Mesenteric fat pad (tissue), 1 donor: ENCODE results near the gene ADGRB2. TPM values are rescaled to one million over a fixed set of nuclear protein-coding genes. Genes with fewer than 3 reads are reported as not detected.

Source experiments
- DNase-seq: peaks from one replicate; pipeline ENCODE4 v3.0.0-alpha.2; 2020; ENCODE audit warnings: low spot score
- long read RNA-seq: library from polyadenylated mRNA; unstranded; transcript quantifications from one replicate; pipeline ENCODE4 v2.0.0, GENCODE V29; 2020
- total RNA-seq: library from RNA; stranded (reverse); fragmentation: NEBNext Ultra II Directional; extraction: Animal tissue kit (Norgen Biotek cat#: 25700); gene quantifications from one replicate; pipeline ENCODE4 v1.2.1, GENCODE V29; 2021
- donor health status: DM: yes; HTN: yes; CAD: no.

Gene ADGRB2, protein sequence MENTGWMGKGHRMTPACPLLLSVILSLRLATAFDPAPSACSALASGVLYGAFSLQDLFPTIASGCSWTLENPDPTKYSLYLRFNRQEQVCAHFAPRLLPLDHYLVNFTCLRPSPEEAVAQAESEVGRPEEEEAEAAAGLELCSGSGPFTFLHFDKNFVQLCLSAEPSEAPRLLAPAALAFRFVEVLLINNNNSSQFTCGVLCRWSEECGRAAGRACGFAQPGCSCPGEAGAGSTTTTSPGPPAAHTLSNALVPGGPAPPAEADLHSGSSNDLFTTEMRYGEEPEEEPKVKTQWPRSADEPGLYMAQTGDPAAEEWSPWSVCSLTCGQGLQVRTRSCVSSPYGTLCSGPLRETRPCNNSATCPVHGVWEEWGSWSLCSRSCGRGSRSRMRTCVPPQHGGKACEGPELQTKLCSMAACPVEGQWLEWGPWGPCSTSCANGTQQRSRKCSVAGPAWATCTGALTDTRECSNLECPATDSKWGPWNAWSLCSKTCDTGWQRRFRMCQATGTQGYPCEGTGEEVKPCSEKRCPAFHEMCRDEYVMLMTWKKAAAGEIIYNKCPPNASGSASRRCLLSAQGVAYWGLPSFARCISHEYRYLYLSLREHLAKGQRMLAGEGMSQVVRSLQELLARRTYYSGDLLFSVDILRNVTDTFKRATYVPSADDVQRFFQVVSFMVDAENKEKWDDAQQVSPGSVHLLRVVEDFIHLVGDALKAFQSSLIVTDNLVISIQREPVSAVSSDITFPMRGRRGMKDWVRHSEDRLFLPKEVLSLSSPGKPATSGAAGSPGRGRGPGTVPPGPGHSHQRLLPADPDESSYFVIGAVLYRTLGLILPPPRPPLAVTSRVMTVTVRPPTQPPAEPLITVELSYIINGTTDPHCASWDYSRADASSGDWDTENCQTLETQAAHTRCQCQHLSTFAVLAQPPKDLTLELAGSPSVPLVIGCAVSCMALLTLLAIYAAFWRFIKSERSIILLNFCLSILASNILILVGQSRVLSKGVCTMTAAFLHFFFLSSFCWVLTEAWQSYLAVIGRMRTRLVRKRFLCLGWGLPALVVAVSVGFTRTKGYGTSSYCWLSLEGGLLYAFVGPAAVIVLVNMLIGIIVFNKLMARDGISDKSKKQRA (N-terminal part only)
- total RNA-seq: 3.9 TPM
- long read RNA-seq, partial matches to known transcripts: 0 of 2 reads
- long read RNA-seq, other reads (novel, unspliced or antisense): 2 of 2 reads

DNA sequence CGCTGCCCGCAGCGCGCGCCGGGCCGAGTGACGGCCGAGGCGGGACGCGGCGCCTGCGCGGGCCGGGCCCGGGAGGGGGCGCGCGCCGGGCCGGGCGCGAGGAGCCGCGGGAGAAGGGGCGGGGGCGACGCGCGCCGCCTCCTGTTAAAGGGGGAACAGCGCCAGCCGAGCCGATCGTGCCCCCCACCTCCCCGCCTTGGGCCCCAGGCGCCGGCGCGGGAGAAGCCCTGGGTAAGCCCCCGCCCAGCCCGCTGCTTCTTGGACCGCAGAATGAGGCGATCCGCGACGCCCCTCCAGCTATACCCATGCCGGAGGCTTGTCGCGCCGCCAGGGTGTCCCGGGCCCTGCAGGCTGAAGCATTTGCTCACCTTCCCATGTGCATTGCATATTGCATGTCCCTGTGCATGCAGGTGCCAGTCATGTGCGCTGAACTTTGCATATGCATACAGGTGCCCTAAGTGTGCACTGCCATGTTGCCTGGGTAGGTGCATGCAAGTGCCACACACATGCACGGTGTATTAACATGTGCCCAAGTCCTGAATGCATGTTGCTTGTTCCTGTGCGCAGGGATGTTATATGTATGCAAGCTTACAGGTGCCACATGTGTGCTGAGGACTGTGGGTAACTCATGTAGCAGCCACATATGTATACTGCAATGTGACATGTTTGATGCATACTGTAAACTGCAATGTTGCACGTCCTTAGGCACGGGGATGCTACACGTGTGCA, at the start of gene ADGRB2:
Gene ADGRB2, minus strand, starts transcription at position 29 of the 729 bp plus-strand sequence. CDS start 7,119 bp downstream, outside the sequence.
- no peak for DNase-seq

DNA sequence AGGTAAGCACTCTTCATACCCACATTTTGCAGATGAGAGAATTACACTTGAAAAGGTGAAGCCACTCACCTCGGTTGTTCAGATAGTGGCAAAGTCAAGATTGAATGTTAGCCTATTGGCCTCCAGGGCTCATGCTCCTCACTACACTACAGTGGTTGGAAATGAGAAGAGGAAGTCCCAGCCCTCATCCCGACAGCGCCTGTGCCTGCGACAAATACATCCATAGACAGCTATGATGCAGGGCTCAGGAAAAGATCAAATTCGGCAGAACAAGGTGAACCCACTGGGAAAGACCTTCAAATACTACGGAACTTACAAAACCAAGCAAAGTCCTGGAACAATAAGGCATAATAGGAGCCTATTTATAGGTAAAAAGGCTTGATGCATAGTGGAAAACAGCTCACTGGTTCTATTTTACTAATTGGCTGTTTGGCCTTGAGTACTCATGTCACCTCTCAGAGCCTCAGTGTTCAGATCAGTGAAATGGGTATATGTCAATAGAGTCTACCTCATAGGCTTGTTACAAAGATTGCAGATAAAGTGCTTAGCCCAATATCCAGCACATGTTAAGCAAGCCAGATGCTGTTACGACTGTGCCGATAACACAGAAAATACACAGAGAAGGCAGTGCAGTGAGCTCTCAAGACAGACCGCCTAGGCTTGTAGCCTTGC, 48.2 kb upstream of the ADGRB2 start:
- peak; percentile 51 for DNase-seq

DNA sequence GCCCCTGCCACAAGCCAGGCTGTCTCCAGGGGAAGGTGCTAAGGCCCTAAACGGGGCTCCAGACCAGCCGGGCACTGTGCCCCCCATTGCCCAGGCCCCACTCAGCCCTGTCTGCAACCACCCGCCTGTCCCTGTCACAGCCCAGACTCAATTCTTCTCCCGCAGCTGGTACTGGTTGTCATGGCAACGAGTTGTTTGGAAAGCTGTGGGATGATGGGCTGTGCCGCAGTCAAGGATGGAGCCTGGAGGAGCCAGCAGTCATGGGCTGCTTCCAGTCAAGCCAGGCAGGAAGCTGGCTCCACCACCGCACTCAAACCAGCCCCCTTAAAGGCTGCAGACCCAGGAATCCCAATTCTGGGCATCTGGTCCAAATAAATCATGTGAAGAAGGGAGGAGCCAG, 47.5 kb upstream of the ADGRB2 start:
- DNase-seq: peak; percentile 57

DNA sequence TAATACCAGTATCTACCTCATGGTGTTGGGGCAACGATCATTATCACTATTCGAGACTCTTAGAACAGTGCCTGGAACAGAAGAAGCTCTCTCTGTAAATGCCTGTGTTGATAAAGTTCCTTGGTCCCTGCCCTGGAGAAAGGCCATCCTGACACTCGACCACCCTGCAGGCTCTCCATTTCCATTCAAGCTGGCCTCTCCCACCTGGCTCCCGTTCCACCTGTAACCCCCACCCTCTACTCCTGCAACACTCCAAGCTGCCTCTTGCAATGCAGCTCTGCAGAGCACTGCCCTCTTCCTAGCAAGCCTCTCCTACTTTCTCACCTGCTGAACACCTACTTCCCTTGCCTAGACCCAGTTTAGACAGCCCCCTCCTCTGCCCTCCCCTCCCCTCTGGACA, 45.6 kb upstream of the ADGRB2 start:
- peak; percentile 18 for DNase-seq

DNA sequence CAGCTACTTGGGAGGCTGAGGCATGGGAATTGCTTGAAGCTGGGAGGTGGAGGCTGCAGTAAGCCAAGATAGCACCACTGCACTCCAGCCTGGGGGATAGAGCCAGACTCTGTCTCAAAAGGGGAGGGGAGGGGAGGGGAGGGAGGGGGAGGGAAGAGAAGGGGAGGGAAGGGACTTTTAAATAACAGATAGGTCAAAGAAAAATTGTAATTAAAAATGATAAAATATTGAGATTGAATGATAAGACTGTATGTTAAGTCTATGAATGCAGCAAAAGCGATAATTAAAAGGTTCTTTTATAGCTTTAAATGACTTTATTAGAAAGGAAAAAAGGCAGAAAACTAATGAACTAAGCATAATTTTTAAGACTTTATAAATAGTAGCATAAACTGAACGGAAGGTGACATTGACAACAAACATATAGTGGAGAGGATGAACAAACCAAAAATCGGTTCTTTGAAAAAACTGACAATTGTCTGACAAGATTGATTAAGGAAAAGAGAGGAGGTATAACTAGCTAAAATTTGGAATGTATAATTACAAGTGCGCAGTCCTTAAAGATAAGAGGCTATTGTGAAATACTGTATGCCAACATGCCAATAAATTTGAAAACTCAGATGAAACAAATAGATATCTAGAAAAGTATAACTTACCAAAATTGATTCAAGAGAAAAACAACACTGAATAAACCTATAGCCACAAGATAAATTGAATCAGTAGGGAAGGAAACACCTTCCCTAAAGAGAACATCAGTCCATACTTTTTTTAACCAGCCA, 43.3 kb upstream of the ADGRB2 start:
- no peak for DNase-seq

DNA sequence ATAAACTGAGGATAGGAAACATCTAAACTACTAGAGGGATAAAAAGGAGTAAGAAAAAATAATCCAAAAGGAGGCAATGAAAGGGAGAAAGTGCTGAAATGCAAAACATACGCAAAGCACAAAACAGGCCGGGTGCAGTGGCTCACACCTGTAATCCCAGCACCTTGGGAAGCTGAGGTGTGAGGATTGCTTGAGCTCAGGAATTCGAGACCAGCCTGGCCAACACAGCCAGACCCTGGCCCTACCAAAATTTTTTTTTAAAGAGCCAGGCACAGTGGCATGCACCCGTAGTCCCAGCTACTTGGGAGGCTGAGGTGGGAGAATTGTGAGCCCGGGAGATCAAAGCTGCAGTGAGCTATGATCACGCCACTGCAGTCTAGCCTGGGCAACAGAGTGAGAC, 41.2 kb upstream of the ADGRB2 start:
- DNase-seq: peak; percentile 45

DNA sequence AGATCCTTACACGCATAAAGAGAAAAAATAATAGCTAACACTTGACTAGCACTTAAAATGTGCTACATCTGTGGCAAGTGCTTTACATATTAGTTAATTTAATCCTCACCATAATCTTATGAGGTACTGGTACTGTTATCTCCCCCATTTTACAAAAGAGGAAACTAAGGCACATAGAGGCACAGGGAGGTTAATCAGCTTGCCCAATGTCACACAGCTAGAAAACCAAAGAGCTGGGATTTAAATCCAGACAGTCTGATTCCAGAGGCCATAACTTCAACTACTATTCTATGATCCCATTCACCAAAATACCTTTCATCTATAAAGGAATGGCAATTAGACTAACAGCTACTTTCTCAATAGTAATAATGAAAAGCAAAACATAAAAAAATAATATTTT, 40.0 kb upstream of the ADGRB2 start:
- DNase-seq: no peak

DNA sequence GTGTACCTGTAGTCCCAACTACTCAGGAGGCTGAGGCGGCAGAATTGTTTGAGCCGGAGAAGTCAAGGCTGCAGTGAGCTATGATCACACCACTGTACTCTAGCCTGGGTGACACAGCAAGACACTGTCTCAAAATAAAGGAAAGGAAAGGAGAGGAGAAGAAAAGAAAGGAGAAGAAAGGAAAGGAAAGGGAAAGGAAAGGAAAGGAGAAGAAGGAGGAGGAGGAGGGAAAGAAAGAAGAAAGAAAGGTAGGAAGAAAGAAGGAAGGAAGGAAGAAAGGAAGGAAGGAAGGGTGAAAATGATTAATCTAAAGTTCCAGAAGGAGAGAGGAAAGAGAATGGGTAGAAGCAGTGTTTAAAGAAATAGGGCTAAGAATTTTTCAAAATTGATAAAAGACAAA, 39.5 kb upstream of the ADGRB2 start:
- DNase-seq: no peak

DNA sequence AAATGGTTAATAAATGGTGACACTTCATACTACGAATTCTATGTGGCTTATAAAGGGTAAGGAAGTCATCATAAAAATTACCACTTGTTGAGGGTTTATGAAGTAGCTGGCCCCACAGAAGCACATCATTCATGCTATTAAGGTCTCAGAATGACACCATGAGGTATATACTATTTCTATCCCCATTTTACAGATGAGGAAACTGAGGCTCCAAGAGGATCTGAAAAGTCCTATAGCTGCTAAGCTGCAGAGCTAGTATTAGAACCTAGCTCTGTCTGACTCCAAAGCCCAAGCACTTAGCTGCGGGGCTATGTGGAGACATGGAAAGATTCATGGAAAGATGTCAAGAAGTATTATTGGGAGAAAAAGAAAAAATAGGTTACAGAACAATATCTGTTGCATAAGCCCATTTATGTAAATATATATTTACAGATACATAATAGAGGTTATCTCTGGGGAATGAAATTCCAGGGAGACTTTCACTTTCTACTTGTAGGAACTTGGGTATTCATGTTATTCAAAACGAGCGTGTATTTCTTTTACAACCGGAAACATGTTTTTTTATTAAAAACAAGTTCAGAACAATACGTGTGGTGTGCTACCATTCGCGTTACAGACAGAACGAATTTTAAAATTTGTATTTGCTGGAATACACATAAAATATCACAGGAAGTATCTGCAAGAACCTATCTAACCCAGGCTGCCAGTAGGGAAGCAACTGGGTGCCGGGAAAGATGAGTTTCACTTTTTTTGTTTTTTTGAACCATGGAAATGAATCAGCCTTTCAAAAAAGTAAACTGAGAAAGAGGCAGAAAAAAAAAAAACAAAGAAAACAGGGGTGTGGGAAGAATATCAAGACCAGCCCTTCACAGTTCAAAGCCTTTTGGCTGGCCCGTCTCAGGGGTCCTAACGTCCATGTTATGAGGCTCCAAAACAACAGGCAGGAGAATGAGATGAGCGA, 38.3 kb upstream of the ADGRB2 start:
- DNase-seq: no peak

DNA sequence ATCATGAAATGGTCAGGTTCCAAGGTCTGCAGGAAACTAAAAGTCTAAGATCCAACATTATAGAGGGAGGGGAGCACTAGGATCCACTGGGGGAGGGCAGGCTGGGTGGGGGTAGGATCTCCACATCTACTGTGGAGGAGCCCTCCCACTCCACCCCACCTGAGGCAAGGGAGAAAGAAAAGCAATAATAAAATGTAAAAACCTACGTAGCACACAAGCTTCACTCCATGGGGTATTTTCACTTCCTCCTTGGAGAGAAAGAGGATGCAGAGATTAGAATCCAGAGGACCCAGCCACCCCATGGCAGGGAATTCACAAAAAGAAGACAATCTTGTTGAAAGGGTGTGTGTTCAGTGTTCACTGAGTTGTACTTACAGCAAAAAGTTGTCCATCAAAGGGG, 37.3 kb upstream of the ADGRB2 start:
- no peak for DNase-seq

DNA sequence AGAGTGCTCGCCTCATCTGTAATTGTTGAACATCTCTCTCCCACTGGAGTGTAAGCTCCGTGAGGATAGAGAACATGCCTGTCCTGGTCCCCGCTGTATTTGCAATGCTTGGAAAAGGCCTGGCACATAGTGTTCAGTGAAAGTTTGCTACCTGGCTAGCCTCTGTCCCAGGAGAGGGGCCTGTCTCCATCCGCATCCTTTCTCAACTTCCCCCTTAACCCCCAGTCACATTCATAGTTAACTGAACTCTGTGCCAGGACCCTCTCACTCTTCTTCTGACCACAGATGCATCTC, 36.5 kb upstream of the ADGRB2 start:
- no peak for DNase-seq

DNA sequence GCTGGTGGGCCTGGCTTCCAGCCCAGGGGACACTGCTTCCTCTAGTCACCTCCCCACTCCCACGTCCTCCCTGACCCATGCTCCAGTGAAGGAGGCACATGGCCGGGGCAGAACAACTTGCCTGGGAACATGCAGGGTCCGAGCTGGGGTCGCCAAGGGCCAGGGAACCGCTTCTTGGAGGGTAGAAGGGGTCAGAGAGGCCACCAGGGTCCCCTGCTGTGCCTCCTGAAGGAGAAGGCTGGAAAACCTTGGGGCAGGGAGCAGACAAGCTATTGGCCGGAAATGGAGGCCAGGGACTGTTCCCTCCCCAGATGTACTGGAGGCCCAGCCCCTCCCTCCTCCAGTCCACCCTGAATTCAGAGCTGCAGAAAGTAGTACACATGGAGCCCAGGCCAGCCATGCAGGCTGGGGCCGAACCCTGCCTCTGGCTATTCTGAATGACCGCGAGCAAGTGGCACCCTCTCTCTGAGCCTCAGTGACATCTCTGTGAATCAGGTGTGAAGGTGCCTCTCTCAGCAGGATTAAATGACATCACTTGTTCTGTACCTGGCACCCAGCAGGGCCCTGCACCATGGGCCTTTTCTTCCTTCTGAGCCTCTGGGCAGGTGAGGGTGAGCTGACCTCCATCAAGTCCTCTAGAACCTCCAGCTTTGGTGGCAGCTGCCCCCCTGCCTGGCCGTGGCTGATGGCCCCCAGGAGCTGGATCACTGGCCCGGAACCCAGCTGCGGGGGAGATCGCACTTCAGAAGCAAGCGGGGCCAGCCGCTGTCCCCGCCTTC, 35.9 kb upstream of the ADGRB2 start:
- DNase-seq: peak; percentile 74

DNA sequence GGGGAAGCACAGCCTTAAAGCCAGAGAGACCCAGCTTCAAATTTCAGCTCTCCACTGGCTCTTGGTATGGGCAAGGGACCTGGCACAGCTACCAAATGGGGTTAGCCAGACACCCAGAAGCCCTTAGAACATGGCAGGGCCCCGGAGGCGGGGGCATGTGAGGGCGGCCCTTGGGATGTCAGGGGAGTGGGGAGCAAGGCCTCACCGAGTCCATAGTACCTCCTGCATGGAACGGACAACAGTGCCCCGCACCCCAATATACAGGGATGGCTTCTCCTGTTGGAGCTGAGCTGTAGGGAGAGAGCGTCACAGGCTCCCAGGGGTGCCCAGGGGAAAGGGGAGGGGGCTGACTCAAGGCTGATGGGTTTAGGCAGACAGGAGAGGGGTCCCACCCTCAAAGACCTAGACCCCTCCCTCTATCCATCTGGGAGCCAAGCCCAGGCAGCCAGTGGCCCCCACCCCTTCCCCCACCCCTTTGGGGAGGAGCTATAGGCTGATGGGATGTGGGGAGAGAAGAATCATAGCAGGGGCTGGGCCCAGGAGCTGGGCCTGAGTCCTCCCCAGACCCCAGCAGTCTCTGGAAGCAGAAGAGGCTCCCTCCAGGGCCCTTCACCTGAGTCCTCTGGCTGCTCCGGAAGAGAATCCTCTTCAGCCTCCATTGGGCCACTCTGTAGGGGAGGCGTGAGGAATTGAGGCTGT, 35.2 kb upstream of the ADGRB2 start:
- DNase-seq: peak; percentile 65

DNA sequence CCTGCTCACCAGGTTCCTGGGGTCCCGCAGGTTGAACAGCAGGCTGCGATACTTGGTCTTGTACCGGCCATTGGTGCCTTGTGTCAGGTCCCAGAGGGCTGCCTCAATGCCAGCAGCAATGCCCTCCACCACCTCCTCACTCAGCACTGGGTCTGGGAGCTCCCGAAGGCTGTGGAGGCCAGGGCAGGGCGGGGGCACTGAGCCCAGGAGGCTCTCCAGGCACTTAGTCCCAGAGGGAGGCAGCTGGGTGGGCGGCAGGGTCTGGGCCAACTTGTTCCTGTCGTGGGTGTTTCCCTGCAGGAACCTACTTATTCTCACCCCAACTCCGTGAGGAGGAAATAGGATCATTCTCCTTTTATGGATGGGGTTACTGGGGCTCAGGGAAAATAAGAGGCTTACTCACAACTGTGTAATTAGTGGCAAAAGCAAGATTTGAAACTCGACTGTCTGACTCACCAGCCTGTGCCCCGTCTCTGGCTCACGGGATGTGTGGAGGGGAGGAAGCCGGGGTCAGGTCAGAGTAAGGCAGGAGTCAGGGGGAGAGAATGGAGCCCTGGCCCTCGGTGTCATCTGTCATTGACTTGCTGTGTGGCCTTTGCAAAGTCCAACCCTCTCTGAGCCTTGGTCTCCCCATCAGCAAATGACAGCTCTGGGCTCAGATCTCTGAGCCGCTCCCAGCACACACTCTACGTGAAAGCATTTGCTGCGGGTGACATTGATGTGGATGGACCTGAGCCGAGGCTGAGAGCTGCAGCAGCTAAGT, 34.5 kb upstream of the ADGRB2 start:
- DNase-seq: peak; percentile 85

DNA sequence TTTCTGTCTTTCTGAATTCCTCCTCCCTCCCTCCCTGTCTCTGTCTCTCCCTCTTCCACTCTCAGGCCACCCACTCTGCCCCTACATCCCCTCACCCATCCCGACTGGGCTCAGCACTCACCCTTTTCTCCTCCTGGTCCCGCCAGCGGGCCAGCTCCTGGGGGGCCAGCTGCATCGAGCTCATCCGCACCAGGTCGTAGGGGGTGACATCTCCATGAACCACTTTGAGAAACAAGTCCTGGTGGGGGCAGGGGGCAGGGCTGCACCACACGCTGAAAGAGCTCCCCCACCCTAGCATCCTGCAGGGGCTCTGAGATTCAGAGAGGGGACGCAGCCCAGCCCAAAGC, 33.9 kb upstream of the ADGRB2 start:
- peak; percentile 79 for DNase-seq

DNA sequence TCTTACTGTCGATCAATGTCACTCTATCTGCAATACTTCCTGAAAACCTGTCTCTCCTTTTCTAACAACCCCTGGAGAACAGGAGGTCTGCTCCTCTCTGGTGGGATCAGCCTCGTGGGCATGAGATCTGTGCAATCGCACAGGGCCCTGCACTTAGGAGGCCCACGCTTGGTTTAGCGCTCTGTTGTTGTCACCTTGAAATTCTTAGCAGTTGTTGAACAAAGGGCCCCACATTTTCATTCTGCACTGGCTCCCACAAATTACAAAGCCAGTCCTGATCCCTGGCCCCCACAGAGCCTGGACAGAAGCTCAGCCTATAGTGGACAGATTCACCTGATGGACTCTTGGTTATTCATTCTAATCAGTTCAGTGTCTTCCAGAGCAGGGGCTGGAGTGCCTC, 33.1 kb upstream of the ADGRB2 start:
- peak; percentile 59 for DNase-seq

DNA sequence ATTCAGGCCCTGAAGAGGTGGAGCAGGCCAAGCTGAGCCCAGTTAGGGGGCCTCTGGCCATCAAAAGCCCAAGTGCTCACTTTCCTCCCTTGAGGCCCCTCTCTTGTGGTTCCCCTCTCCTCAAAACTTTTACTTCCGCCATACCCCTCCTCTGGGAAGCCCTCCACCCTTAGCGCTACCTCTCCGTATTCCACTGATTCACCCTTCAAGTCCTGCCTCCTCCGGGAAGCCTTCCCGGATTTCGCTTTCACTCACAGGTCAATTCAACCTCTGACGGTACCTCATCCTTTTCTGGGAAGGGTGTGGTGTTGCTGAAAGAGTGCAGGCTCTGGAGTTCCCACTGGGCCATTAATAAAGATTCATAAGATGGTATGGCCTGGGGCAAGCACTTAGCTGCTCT, 32.6 kb upstream of the ADGRB2 start:
- peak; percentile 60 for DNase-seq
